Head of caudate nucleus (tissue), 42 donors: ENCODE results near the gene TGFBR2.
A peak's percentile ranks its signal among the peaks of the same experiment; 100 is the strongest.

Experiments used
- DNase-seq, 42 donors: peaks; one replicate each; pipeline versions ENCODE4 v3.0.0 to v3.0.0-alpha.2; 2020 to 2021; ENCODE audit warnings: mixed read lengths in 7 of 42
- intact Hi-C: fragments of 100-400 bp; cut with DNase I; formaldehyde crosslinking; loops from one replicate; pipeline ENCODE4 v1.15.0; 2022

The TGFBR2 gene

DNA sequence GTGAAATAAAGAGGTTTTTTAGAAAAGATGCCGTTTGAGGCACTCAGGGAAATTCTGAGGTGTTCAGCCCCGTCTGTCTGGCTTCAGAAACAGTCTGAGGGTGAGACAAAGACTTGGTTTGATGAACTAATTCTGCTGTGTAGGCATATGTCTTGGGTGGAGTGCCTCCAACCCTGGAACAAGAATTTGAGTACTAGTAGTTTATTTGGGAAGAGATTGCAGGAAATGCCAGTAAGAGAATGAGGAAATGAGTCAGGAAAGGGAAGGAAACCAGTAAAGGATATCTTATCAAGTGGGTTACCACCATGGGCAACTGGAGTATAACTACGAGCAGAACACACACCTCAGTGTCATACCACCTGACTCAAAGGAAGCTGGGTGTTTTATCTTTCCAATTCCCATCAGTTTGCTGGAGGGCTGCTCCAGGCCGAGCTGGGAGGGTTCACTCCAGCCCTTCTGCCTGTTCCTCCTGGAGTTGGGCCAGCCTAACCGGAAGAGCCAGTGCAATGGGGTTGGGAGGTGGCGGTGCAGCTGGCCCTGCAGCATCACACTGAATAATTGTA lies 75.3 kb downstream of the TGFBR2 start:
- peak in 40 of 42 donors; percentile 9 to 81 (median 54) for DNase-seq
- intact Hi-C loops = no loop called here

GRCh38 chr3:30682434-30683155 lies 76.2 kb downstream of the TGFBR2 start:
- intact Hi-C loops = no loop called here

GRCh38 chr3:30683769-30684168 lies 77.4 kb downstream of the TGFBR2 start:
- no peak for DNase-seq
- intact Hi-C loops = no loop called here

More at GRCh38 chr3:30682434-30683155, 76.2 kb downstream of the TGFBR2 start:
- DNase-seq = no peak

GRCh38 chr3:30684356-30684755 lies 78.0 kb downstream of the TGFBR2 start:
- DNase-seq = no peak
- intact Hi-C loops = no loop called here

DNA sequence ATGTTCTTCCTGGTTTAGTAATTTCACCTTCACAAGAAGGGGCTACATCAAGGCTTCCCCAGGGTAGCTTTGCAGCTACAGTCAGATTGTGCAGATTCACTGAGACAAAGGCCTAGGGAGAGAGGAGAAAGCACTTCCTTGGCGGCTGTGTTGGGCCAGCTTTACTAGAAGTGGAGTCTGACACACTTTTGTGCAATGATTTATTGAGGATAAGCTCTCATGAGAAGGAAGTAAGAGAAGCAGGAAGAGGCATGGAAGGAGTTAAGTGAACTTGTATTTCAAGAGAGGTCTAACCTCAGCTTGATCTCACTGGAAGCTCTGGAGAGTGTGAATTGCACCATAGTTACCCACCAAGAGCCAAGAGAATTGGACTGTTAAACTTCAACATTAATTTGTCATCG lies 78.9 kb downstream of the TGFBR2 start:
- DNase-seq = no peak
- intact Hi-C loops = no loop called here

- intact Hi-C loops = no loop called here
- no peak for DNase-seq
Observed at GRCh38 chr3:30686176-30686575, 79.8 kb downstream of the TGFBR2 start.

DNA sequence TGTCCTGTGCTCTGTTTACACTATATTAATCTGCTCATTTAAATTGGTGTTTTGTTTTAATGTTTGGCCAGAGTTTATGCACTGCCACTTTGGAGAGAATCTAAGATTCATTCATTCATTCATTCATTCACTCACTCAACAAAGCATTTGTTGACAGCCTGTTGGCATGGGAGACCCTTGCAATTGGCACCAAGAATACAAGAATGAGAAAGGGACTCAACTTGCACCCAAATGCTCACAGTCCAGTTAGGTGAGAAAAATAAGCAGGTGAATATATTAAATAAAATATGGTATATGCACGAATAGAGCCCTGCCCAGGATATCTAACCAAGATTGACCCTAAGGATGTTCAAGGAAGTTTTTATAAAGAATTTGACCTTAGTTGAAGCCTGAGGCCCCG lies 80.4 kb downstream of the TGFBR2 start:
- DNase-seq = no peak
- intact Hi-C loops = no loop called here

GRCh38 chr3:30687930-30688570 lies 81.6 kb downstream of the TGFBR2 start:
- intact Hi-C loops = no loop called here
- DNase-seq = no peak

- DNase-seq = peak in 21 of 42 donors; percentile 11 to 63 (median 37)
- intact Hi-C loops = no loop called here
Observed at GRCh38 chr3:30688776-30689641, 82.6 kb downstream of the TGFBR2 start.

DNA sequence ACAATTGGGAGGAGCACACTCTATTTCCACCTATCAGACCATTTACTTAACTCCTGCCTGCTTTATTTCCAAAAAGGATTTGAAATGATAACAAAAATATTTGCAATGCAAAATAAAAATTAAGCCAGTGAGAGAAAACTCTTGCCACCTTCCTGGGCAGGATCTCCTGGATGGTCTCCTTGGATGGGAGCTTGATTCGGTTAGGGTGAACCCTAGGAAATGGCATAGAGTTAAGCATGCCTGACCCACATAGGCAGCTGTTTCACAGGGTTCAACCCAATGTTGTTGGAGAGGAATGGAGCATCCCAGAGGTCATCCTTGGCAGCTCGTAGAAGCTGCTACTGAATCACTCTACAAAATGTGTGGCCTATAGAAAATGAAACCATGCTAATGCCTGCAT lies 83.8 kb downstream of the TGFBR2 start:
- DNase-seq = no peak
- intact Hi-C loops = loop anchor here (10.0 kb wide), 1 partner anchor 495 kb away; no protein-coding TSS in a partner anchor

DNA sequence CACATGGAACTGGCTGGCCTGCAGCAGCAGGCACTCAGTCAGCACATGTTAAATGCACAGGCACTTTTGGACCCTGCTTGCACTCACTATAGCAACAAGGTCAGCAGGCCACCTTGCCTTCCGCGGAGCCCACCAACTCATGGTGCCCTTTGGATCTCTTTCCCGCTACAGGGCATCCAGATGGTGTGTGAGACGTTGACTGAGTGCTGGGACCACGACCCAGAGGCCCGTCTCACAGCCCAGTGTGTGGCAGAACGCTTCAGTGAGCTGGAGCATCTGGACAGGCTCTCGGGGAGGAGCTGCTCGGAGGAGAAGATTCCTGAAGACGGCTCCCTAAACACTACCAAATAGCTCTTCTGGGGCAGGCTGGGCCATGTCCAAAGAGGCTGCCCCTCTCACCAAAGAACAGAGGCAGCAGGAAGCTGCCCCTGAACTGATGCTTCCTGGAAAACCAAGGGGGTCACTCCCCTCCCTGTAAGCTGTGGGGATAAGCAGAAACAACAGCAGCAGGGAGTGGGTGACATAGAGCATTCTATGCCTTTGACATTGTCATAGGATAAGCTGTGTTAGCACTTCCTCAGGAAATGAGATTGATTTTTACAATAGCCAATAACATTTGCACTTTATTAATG lies 85.0 kb downstream of the TGFBR2 start:
- DNase-seq = no peak
- intact Hi-C loops = loop anchor here (10.0 kb wide), 1 partner anchor 497 kb away; no protein-coding TSS in a partner anchor

GRCh38 chr3:30691944-30692343 lies 85.5 kb downstream of the TGFBR2 start:
- DNase-seq = no peak
- intact Hi-C loops = loop anchor here (10.0 kb wide), 1 partner anchor 497 kb away; no protein-coding TSS in a partner anchor

GRCh38 chr3:30692498-30693130 lies 86.2 kb downstream of the TGFBR2 start:
- intact Hi-C loops = loop anchor here (10.0 kb wide), 1 partner anchor 498 kb away; no protein-coding TSS in a partner anchor
- DNase-seq = no peak

DNA sequence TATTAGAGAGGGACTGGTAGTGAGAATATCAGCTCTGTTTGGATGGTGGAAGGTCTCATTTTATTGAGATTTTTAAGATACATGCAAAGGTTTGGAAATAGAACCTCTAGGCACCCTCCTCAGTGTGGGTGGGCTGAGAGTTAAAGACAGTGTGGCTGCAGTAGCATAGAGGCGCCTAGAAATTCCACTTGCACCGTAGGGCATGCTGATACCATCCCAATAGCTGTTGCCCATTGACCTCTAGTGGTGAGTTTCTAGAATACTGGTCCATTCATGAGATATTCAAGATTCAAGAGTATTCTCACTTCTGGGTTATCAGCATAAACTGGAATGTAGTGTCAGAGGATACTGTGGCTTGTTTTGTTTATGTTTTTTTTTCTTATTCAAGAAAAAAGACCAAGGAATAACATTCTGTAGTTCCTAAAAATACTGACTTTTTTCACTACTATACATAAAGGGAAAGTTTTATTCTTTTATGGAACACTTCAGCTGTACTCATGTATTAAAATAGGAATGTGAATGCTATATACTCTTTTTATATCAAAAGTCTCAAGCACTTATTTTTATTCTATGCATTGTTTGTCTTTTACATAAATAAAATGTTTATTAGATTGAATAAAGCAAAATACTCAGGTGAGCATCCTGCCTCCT lies 87.2 kb downstream of the TGFBR2 start:
- DNase-seq = peak in 34 of 42 donors; percentile 15 to 84 (median 61)
- intact Hi-C loops = loop anchor here (10.0 kb wide), 1 partner anchor 499 kb away; no protein-coding TSS in a partner anchor

DNA sequence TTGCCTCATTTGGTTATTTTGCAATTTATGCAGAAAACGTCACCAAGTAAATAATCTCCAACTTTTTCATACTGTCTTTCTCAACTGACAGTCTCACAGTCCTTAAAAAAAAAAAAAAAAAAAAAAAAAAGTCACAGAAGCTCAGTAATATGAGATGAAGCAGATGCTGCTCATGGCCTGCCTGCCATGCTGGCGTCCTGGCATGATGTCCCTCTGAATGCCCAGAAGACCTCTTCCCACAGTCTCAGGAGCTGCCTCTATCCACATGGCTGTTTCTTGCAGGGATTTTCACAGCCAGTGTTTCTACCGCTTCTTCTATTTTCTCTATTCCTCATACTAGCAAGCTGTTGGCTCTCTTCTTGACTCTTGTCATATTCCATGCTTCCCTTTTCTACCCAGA lies 87.7 kb downstream of the TGFBR2 start:
- intact Hi-C loops = loop anchor here (10.0 kb wide), 1 partner anchor 499 kb away; no protein-coding TSS in a partner anchor
- no peak for DNase-seq

- no peak for DNase-seq
- intact Hi-C loops = loop anchor here (10.0 kb wide), 1 partner anchor 500 kb away; no protein-coding TSS in a partner anchor
Observed at GRCh38 chr3:30694668-30695067, 88.3 kb downstream of the TGFBR2 start.

- no peak for DNase-seq
- intact Hi-C loops = loop anchor here (10.0 kb wide), 1 partner anchor 501 kb away; no protein-coding TSS in a partner anchor
Observed at GRCh38 chr3:30695302-30696061, 89.1 kb downstream of the TGFBR2 start.
